ENCODE measurements around the gene TMEM181.

Gene TMEM181

GRCh38 chr6:158561938-158562337, 2.0 kb downstream of the TMEM181 start:
- no peak for DNase-seq (ENCODE audit: low read depth)

DNA sequence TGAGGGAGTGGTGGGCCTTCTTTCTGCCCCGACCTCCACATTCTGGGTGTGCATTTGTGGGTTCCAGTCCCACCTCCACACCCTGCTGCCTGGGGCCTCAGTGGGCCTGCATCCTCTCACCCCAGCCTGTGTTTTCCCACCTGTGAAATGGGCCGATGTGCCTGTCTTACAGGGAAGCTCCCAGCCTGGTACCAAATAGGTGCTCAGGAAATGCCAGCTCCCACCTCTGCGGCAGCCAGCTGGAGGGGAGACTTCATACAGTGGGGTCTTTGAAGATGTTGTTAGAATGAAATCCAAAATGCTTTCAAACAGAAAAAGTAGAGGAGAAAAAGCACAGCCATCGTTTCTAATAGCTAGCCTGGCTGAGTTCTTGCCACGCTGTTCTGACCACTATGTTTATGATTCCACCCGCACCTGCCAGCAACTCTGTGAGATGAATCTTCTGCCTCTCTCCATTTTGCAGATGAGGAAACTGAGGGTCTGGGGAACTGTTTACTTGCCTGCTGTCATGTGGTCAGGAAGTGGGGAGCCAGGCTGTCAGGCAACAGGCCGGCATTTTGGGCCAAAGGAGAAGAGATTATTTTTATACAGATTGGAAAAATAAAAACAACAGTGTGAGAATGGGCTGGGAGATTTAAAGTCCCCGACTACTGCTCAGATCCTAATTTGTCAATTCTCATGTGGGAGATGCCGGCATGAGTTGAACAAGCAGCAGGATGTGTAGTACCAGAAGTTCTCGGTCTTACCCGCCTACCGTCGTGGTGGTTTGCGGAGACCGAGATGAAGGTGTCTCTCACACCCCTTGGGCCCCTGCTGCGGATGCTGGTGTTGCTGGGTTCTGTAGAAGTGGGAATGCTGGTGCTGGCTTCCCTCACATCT, 4.6 kb downstream of the TMEM181 start:
- DNase-seq (ENCODE audit: low read depth) = no peak

DNA sequence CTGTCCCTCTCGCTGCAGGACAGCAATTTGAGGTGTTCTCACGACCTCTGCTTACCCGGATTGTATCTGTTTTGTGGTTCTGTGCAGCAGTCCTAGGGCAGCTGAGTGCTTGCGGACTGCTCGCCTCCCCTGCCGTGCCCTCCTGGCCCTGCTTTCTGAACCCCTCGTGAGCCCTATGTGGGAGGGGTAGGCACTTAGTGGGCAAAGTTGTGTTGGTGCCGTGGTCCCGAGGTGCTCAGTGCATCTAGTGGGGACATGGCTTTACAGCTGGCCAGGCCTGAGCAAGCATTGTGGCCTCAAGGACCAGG, 5.2 kb downstream of the TMEM181 start:
- no peak for DNase-seq (ENCODE audit: low read depth)

DNA sequence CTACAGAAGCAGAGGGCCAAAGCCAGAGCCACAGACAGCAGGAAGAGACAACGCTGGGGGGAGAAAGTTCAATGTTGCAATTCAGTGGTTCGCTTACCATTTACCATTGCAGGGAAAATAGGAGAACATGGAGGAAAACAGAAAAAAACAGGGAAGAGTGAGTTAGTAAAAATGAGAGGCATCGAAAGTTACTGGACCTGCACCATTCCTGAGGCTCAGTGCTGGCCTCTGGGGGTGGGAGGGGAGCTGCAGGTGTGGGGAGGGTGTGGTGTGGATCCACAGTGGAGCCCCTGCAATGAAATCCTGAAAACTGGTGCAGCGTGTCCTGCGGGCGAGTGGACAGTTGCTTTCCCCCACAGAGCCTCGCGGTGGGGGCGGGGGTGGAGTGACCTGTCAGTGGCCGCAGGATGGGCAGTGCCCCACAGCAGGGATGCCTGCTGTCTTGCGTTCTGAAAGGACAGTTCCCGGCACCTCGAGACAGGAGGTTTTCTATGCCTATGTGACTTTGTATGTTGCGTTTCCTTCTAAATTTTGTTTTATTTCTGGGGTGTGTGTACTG, 5.7 kb downstream of the TMEM181 start:
- DNase-seq (ENCODE audit: low read depth) = no peak

- DNase-seq (ENCODE audit: low read depth) = no peak
Observed at GRCh38 chr6:158566207-158566818, 6.4 kb downstream of the TMEM181 start.

DNA sequence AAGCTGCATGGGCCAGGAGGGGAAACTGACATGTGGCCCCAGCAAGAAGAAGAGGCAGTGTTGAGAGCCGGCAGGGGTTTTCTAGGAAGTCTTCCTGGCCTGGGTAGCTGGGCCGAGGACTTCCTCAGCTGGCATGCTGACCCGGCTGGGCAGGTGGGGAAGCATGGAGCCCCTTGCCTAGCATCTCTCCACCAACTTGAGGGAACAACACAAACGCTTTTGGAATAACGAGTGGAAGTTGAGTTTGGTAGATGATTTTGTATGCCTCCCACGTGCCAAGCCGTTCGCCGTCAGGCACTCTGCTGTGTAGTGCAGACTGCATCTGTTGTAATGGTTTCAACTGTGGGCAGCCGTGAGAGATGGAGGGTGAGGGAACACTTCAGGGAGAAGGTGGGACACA, 7.3 kb downstream of the TMEM181 start:
- DNase-seq (ENCODE audit: low read depth) = no peak

GRCh38 chr6:158567871-158568401, 8.0 kb downstream of the TMEM181 start:
- DNase-seq (ENCODE audit: low read depth) = no peak

- DNase-seq (ENCODE audit: low read depth) = no peak
Observed at GRCh38 chr6:158568549-158568948, 8.7 kb downstream of the TMEM181 start.

- no peak for DNase-seq (ENCODE audit: low read depth)
Observed at GRCh38 chr6:158569036-158569435, 9.1 kb downstream of the TMEM181 start.

- no peak for DNase-seq (ENCODE audit: low read depth)
Observed at GRCh38 chr6:158570681-158570962, 10.7 kb downstream of the TMEM181 start.

DNA sequence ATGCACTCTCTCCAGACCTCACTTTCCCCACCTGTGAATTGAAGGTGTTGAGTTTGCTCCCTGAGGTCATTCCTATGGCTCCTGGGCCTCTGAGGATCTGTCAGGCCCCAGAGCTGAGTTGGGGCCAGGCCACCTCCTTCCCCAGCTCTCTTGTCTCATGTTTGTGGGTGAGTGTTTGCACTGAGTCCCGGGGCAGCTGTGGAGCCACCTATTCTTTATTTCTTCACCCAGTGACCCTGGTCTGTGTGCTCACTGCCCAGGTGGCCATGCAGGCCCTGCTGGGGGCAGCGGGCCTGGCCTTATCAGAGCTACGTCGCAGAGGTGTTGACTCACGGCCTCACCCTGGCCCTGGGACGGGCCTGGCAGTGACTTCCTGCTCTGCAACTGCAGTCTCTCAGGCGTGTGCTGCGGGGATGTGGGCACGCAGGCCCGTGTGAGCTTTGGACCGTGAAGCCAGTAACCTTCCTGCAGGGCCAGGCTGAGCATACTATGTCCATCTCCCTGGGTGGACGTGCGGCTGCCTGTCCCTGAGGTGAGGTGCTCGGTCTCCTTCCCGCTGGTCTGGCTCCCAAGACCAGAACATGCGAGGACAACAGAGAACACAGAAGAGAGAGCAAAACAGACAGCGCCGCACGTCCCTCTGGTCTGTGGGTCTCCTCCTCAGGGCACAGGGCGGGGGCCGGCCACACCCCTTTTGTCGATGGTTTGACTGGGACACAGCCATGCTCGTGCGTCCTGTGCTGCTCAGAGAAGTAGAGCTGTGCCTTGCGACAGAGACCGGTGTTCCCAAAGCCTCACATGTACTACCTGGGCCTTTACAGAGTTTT, 12.1 kb downstream of the TMEM181 start:
- DNase-seq (ENCODE audit: low read depth) = no peak

GRCh38 chr6:158572653-158573541, 13.0 kb downstream of the TMEM181 start:
- no peak for DNase-seq (ENCODE audit: low read depth)

GRCh38 chr6:158573542-158573931, 13.6 kb downstream of the TMEM181 start:
- DNase-seq (ENCODE audit: low read depth) = no peak

DNA sequence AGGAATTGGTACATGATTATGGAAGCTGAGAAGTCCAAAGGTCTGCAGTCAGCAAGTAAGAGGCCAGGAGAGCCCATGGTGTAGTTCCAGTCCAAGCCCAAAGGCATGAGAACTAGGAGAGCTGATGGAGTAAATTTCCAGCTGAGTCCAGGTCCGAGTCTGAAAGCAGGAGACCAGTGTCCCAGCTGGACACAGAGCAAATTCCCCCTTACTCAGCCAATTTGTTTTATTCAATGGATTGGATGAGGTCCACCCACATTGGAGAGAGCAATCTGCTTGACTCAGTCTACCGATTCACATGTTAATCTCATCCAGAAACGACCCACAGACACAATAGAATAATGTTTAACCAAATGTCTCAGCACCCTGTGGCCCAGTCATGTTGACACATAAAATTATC, 14.9 kb downstream of the TMEM181 start:
- DNase-seq (ENCODE audit: low read depth) = no peak

DNA sequence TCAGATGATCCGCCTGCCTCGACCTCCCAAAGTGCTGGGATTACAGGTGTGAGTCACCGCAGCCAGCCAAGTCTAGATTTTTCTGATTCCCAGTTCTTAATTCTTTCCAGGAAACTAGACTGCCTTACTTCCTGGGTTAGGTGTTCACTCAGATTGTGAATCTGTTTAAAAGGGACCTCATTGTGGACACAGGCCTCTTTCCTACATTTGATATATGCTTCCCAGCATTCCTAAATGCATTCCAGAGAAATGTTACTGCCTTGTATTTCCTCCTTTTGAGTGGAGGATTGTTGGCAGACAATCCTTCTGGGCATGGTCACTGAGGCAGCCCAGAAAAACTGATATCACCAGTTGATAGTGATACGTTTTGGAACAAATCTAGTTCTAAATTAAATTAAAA, 15.7 kb downstream of the TMEM181 start:
- DNase-seq (ENCODE audit: low read depth) = no peak

DNA sequence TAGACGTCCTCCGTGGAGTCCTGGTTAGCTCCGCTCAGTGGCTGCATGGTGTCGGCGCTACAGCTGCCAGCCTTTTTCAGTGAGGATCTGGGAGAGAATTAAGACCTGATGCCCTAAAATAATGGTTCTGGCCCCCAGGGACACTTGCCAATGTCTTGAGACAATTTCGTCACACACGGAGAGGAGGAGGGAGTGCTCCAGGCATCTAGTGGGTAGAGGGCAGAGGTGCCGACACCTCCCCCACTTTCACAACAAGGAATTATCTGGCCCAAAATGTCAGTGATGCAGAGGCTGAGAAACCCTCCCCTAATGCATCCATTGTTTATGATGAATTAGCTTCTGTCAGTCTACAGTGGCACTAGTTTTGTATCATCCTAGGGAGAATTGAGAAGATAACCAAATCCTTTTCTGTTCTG, 24.4 kb downstream of the TMEM181 start:
- no peak for DNase-seq (ENCODE audit: low read depth)

DNA sequence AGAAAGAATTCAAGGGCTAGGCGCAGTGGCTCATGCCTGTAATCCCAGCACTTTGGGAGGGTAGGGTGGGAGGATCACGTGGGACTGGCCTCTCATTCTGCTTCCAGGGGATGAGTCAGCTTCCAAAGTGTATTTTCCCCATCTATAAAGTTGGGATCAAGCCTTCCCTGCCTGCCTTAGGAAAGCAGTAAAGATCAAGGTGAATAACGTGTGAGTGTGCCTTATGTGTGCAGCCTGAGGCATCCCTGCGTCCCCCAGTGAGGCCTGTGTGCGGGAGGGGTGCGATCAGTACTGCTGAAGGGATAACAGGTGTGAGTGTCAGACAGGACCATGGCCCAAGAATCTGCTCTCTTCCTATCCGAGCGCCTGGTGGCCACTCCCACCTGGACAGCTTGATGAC, 26.8 kb downstream of the TMEM181 start:
- DNase-seq (ENCODE audit: low read depth) = no peak

- DNase-seq (ENCODE audit: low read depth) = no peak
Observed at GRCh38 chr6:158589366-158589765, 29.5 kb downstream of the TMEM181 start.

- DNase-seq (ENCODE audit: low read depth) = no peak
Observed at GRCh38 chr6:158591134-158591809, 31.4 kb downstream of the TMEM181 start.

GRCh38 chr6:158591810-158592209, 31.9 kb downstream of the TMEM181 start:
- DNase-seq (ENCODE audit: low read depth) = no peak

DNA sequence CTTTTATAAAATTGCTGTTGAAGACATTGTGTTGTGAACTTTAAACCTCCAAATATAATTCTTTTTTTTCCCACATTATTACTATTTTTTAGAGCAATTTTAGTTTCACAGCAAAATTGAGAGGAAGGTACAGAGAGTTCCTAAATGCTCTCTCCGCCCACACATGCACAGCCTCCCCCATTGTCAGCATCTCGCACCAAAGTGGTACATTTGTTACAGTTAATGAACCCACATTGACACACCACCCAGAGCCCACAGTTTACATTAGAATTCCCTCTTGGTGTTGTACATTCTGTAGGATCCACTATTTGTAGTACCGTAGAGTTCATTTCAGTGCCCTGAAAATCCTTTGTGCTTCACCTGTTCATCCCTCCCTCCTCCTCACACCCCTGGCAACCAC, 33.8 kb downstream of the TMEM181 start:
- no peak for DNase-seq (ENCODE audit: low read depth)
